Neuronal stem cell (in vitro differentiated cells): ENCODE data around the gene VPS36.
"Not testable (repeated sequence)": the region's sequence is repeated elsewhere in the genome, so short reads cannot be mapped to it uniquely, and the experiment has no call there.

Source experiments
- DNase-seq: peaks from one replicate; pipeline ENCODE4 v3.0.0-alpha.2; 2013; ENCODE audit warnings: low spot score
- H2AFZ ChIP-seq: one replicate; pipeline ENCODE4 v1.6.1; 2013; ENCODE audit warnings: mild to moderate bottlenecking, low read length, inconsistent platforms
- H2AK5ac ChIP-seq: 2 replicates; pipeline ENCODE4 v1.6.1; 2013; ENCODE audit warnings: low read depth, mild to moderate bottlenecking, inconsistent platforms, low read length, moderate library complexity, mixed read lengths
- H2BK120ac ChIP-seq: 2 replicates; pipeline ENCODE4 v1.6.1; 2013; ENCODE audit warnings: low read depth, mild to moderate bottlenecking, inconsistent platforms, low read length, moderate library complexity, mixed read lengths
- H2BK12ac ChIP-seq: one replicate; pipeline ENCODE4 v1.6.1; 2013; ENCODE audit warnings: low read length, inconsistent platforms
- H2BK15ac ChIP-seq: 2 replicates; pipeline ENCODE4 v1.6.1; 2013; ENCODE audit warnings: mild to moderate bottlenecking, low read length, inconsistent platforms, mixed read lengths
- H2BK5ac ChIP-seq: one replicate; pipeline ENCODE4 v1.6.1; 2013; ENCODE audit warnings: inconsistent platforms, mild to moderate bottlenecking, low read length, moderate library complexity
- H3K14ac ChIP-seq: one replicate; pipeline ENCODE4 v1.6.1; 2013; ENCODE audit warnings: low read length, inconsistent platforms
- H3K18ac ChIP-seq: 2 replicates; pipeline ENCODE4 v1.6.1; 2013; ENCODE audit warnings: low read length, inconsistent platforms
- H3K23ac ChIP-seq: 2 replicates; pipeline ENCODE4 v1.6.1; 2013; ENCODE audit warnings: low read depth, mild to moderate bottlenecking, mixed read lengths, low read length, inconsistent platforms; ENCODE audit not compliant: poor library complexity
- H3K27ac ChIP-seq: replicated peaks from 3 replicates; pipeline ENCODE4 v1.5.1; 2013; ENCODE audit warnings: low read length, inconsistent platforms
- H3K27me3 ChIP-seq, 3 experiments: 2 replicates each; pipeline ENCODE4 v1.6.1; 2013; ENCODE audit warnings: low read length in 3 of 3, mild to moderate bottlenecking in 2 of 3, inconsistent platforms in 1 of 3, low read depth in 1 of 3, mixed read lengths in 1 of 3, moderate library complexity in 1 of 3; ENCODE audit not compliant: control insufficient read depth in 3 of 3, insufficient read depth in 3 of 3
- H3K36me3 ChIP-seq, 2 donors: replicated peaks in 1 of 2; 2 replicates each; pipeline ENCODE4 v1.6.1; 2013; ENCODE audit warnings: low read length in 2 of 2; ENCODE audit not compliant: control insufficient read depth in 2 of 2, insufficient read depth in 2 of 2
- H3K4ac ChIP-seq: 2 replicates; pipeline ENCODE4 v1.6.1; 2013; ENCODE audit warnings: inconsistent platforms, mild to moderate bottlenecking, low read length, moderate library complexity
- H3K4me1 ChIP-seq, 2 donors: 1 replicate in 1 of 2; 2 replicates in 1 of 2; pipeline ENCODE4 v1.6.1; 2013; ENCODE audit warnings: low read length in 2 of 2, low read depth in 1 of 2; ENCODE audit not compliant: control insufficient read depth in 2 of 2, insufficient read depth in 1 of 2
- H3K4me2 ChIP-seq: one replicate; pipeline ENCODE4 v1.6.1; 2013; ENCODE audit warnings: mild to moderate bottlenecking, low read length, inconsistent platforms; ENCODE audit not compliant: insufficient read depth, poor library complexity, severe bottlenecking
- H3K4me3 ChIP-seq, 2 donors: 2 replicates each; pipeline ENCODE4 v1.5.1; 2013; ENCODE audit warnings: low read length in 2 of 2, mild to moderate bottlenecking in 2 of 2, inconsistent platforms in 1 of 2, moderate library complexity in 1 of 2
- H3K79me1 ChIP-seq: one replicate; pipeline ENCODE4 v1.6.1; 2013; ENCODE audit warnings: low read depth, mild to moderate bottlenecking, inconsistent platforms, low read length, moderate library complexity
- H3K9ac ChIP-seq: one replicate; pipeline ENCODE4 v1.6.1; 2013; ENCODE audit warnings: mild to moderate bottlenecking, low read depth, low read length, inconsistent platforms; ENCODE audit not compliant: poor library complexity
- H3K9me3 ChIP-seq, 2 donors: replicated peaks in 1 of 2; 2 replicates each; pipeline versions ENCODE3 to v1.6.1; 2013; ENCODE audit warnings: low read length in 2 of 2, mild to moderate bottlenecking in 2 of 2, inconsistent platforms in 1 of 2, low read depth in 1 of 2, mixed read lengths in 1 of 2, moderate library complexity in 1 of 2; ENCODE audit not compliant: control insufficient read depth in 2 of 2, insufficient read depth in 1 of 2
- H4K8ac ChIP-seq: one replicate; pipeline ENCODE4 v1.6.1; 2013; ENCODE audit warnings: low read depth, mild to moderate bottlenecking, inconsistent platforms, low read length, moderate library complexity
- H4K91ac ChIP-seq: one replicate; pipeline ENCODE4 v1.6.1; 2013; ENCODE audit warnings: low read length, low read depth, mild to moderate bottlenecking, inconsistent platforms; ENCODE audit not compliant: poor library complexity
- WGBS, 2 donors: extraction: QIAGEN DNeasy Blood & Tissue Kit; methylation state at CpG; one replicate each; pipeline ENCODE4 v1.1.7; 2013; ENCODE audit warnings: missing lambda C conversion rate in 2 of 2, mixed read lengths in 1 of 2; ENCODE audit not compliant: insufficient read length in 2 of 2, insufficient replicate concordance in 1 of 2; ENCODE audit errors: extremely low coverage in 2 of 2; 5-methylcytosine and 5-hydroxymethylcytosine counted together

VPS36 gene

DNA sequence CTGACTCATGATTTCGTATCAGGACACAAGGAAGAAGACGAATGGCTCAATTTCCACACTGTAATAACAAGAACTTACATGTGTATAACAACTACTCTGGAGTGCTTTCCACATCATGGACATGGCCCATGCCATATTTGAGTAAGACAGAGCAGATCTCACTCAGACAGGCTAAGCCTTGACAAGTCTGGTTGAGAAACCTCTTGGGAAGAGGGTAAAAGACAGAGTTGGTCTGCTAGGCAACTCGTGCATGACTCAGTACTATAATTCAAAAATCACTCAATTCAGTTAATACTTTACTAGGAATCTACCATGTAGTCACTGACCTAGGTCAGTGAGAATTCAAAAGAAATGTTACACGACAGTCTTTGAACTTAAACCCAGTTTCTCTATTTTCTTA is 38.8 kb downstream of the VPS36 start:
- H3K4me3 ChIP-seq: no peak overlapping the region
- H2BK15ac ChIP-seq: no peak overlapping the region
- no peak overlapping the region for H2AK5ac ChIP-seq
- H3K27me3 ChIP-seq: peaks cover 0 to 3% (median 0%) of the 10 kb centered on the region in 3 experiments
- peaks cover 6 to 63% of the 10 kb centered on the region in 2 donors for H3K36me3 ChIP-seq
- WGBS, 2 donors: no CpG with 5 or more reads among the region's 4 CpGs
- no peak overlapping the region for H2BK120ac ChIP-seq
- H3K23ac ChIP-seq: no peak overlapping the region
- no peak overlapping the region for H4K8ac ChIP-seq
- peaks cover 3% of the 10 kb centered on the region for H3K79me1 ChIP-seq
- H4K91ac ChIP-seq: no peak overlapping the region
- no peak overlapping the region for H3K4me2 ChIP-seq
- H2BK5ac ChIP-seq: no peak overlapping the region
- H3K9me3 ChIP-seq: no peaks in the 10 kb centered on the region
- H3K14ac ChIP-seq: no peak overlapping the region
- H3K18ac ChIP-seq: no peak overlapping the region
- H3K4ac ChIP-seq: no peak overlapping the region
- no peaks in the 10 kb centered on the region for H3K4me1 ChIP-seq
- H2AFZ ChIP-seq: no peak overlapping the region
- no peak overlapping the region for H3K27ac ChIP-seq
- DNase-seq: no peak
- no peak overlapping the region for H3K9ac ChIP-seq
- no peak overlapping the region for H2BK12ac ChIP-seq

DNA sequence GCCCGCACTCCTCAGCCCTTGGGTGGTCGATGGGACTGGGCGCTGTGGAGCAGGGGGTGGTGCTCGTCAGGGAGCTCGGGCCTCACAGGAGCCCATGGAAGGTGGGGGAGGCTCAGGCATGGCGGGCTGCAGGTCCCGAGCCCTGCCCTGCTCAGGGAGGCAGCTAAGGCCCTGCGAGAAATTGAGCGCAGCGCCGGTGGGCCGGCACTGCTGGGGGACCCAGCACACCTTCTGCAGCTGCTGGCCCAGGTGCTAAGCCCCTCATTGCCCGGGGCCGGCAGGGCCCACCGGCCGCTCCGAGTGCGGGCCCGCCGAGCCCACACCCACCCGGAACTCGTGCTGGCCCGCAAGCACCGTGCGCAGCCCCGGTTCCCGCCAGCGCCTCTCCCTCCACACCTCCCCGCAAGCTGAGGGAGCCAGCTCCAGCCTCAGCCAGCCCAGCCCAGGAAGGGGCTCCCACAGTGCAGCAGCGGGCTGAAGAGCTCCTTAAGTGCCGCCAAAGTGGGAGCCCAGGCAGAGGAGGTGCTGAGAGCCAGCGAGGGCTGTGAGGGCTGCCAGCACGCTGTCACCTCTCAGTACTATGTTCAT is 42.3 kb downstream of the VPS36 start:
- not testable (repeated sequence) for H2BK15ac ChIP-seq, H2BK5ac ChIP-seq, H2AK5ac ChIP-seq, H3K18ac ChIP-seq, H3K23ac ChIP-seq, H4K8ac ChIP-seq, H3K4me2 ChIP-seq, DNase-seq, H3K27ac ChIP-seq, H3K4ac ChIP-seq, H3K4me3 ChIP-seq, H3K14ac ChIP-seq, H3K9ac ChIP-seq, H4K91ac ChIP-seq, H3K79me1 ChIP-seq, H3K9me3 ChIP-seq, H2AFZ ChIP-seq, H3K4me1 ChIP-seq, H2BK120ac ChIP-seq, H2BK12ac ChIP-seq
- WGBS, 2 donors: no CpG with 5 or more reads among the region's 33 CpGs
- Histone ChIP-seq H3K27me3 (peaks cover 0 to 23% (median 0%) of the 10 kb centered on the region in 3 experiments), H3K36me3 (peaks cover 2 to 28% of the 10 kb centered on the region in 2 donors)

DNA sequence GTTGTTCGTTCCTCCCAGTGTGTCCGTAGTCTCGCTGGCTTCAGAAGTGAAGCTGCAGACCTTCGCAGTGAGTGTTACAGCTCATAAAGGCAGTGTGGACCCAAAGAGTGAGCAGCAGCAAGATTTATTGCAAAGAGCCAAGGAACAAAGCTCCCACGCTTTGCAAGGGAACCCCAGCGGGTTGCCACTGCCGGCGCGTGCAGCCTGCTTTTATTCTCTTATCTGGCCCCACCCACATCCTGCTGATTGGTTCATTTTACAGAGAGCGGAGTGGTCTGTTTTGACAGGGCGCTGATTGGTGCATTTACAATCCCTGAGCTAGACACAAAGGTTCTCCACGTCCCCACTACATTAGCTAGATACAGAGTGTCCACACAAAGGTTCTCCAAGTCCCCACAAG is 43.0 kb downstream of the VPS36 start:
- H2BK12ac ChIP-seq, H3K9me3 ChIP-seq, H3K4me2 ChIP-seq, H2AK5ac ChIP-seq, H2BK5ac ChIP-seq, H2BK15ac ChIP-seq, H3K18ac ChIP-seq, H2AFZ ChIP-seq, H3K79me1 ChIP-seq, DNase-seq, H4K8ac ChIP-seq, H3K23ac ChIP-seq, H3K27ac ChIP-seq, H3K14ac ChIP-seq, H3K4ac ChIP-seq, H2BK120ac ChIP-seq, H4K91ac ChIP-seq, H3K9ac ChIP-seq, H3K4me1 ChIP-seq, H3K4me3 ChIP-seq: not testable (repeated sequence)
- peaks cover 2 to 22% of the 10 kb centered on the region in 2 donors for H3K36me3 ChIP-seq
- peaks cover 0 to 23% (median 0%) of the 10 kb centered on the region in 3 experiments for H3K27me3 ChIP-seq
- no CpG with 5 or more reads among the region's 12 CpGs for WGBS, 2 donors

DNA sequence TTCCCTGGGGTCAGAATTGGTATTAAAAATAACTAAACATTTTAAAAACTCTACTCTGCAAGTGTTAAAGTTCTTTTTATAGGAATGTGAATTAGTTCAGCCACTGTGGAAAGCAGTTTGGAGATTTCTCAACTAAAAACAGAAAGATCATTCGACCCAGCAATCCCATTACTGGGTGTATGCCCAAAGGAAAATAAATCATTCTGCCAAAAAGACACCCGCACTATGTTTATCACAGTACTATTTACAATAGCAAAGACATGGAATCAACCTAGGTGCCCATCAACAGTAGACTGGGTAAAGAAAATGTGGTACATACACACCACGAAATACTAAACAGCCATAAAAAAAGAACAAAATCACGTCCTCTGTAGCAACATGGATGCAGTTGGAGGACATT is 43.8 kb downstream of the VPS36 start:
- no CpG with 5 or more reads among the region's 4 CpGs for WGBS, 2 donors

More for the DNA sequence above, 43.8 kb downstream of the VPS36 start:
- peak overlapping the region; percentile 84 for H2AFZ ChIP-seq
- H3K18ac ChIP-seq: no peak overlapping the region
- H3K23ac ChIP-seq: no peak overlapping the region
- no peak overlapping the region for H3K27ac ChIP-seq
- H3K4ac ChIP-seq: no peak overlapping the region
- H2AK5ac ChIP-seq: no peak overlapping the region
- H3K4me1 ChIP-seq: peaks cover 0 to 3% of the 10 kb centered on the region in 2 donors
- H3K36me3 ChIP-seq: peaks cover 0 to 14% of the 10 kb centered on the region in 2 donors
- H2BK15ac ChIP-seq: no peak overlapping the region
- no peak overlapping the region for H4K8ac ChIP-seq
- H2BK5ac ChIP-seq: no peak overlapping the region
- DNase-seq: no peak
- H3K27me3 ChIP-seq: peaks cover 0 to 23% (median 0%) of the 10 kb centered on the region in 3 experiments
- no peak overlapping the region for H2BK12ac ChIP-seq
- no peak overlapping the region for H4K91ac ChIP-seq
- no peak overlapping the region for H3K4me2 ChIP-seq
- H3K14ac ChIP-seq: no peak overlapping the region
- H3K4me3 ChIP-seq: no peak overlapping the region
- no peak overlapping the region for H3K9ac ChIP-seq
- H2BK120ac ChIP-seq: no peak overlapping the region
- no peaks in the 10 kb centered on the region for H3K9me3 ChIP-seq
- H3K79me1 ChIP-seq: peaks cover 3% of the 10 kb centered on the region
